SK-N-SH (cell line): ENCODE results near the gene DCDC2B.

ENCODE experiments used
- CTCF ChIP-seq: fragments of 200-600 bp; sonication (generic); IDR thresholded peaks from 2 replicates; pipeline ENCODE4 v1.6.1; 2017; ENCODE audit warnings: antibody characterized with exemption, mild to moderate bottlenecking, moderate library complexity
- ELF1 ChIP-seq: IDR thresholded peaks from 2 replicates; pipeline ENCODE4 v1.4.0; 2012
- EP300 ChIP-seq, 2 experiments: IDR thresholded peaks; 2 replicates each; pipeline versions ENCODE4 v1.4.0 to v1.6.1; 2012; ENCODE audit warnings: borderline replicate concordance in 1 of 2, low read depth in 1 of 2, low read length in 1 of 2
- EZH2phosphoT487 ChIP-seq: fragments of 200-600 bp; sonication (generic); IDR thresholded peaks from 2 replicates; pipeline ENCODE4 v1.6.1; 2017; ENCODE audit warnings: low read depth, mixed run types, mild to moderate bottlenecking, antibody characterized with exemption, moderate library complexity, borderline replicate concordance
- FOSL2 ChIP-seq: IDR thresholded peaks from 2 replicates; pipeline ENCODE4 v1.4.0; 2012; ENCODE audit warnings: low read depth, mild to moderate bottlenecking, moderate library complexity, borderline replicate concordance
- FOXM1 ChIP-seq: IDR thresholded peaks from 2 replicates; pipeline ENCODE4 v1.4.0; 2012; ENCODE audit warnings: low read depth, mild to moderate bottlenecking
- GABPA ChIP-seq: IDR thresholded peaks from 2 replicates; pipeline ENCODE4 v1.4.0; 2012; ENCODE audit warnings: low read depth, mild to moderate bottlenecking
- IRF3 ChIP-seq: fragments of 150-350 bp; IDR thresholded peaks from 2 replicates; pipeline ENCODE4 v1.6.1; 2016; ENCODE audit warnings: mild to moderate bottlenecking, low read depth, low read length
- POLR2AphosphoS5 ChIP-seq: IDR thresholded peaks from 2 replicates; pipeline ENCODE4 v1.6.1; 2012; ENCODE audit warnings: low read depth, low read length
- REST ChIP-seq: IDR thresholded peaks from 2 replicates; pipeline ENCODE4 v1.6.1; 2012; ENCODE audit warnings: mild to moderate bottlenecking, low read depth, low read length, moderate library complexity
- RFX5 ChIP-seq: IDR thresholded peaks from 2 replicates; pipeline ENCODE4 v1.6.1; 2012; ENCODE audit warnings: mild to moderate bottlenecking, improper control_type of control experiment, low read length
- RXRA ChIP-seq: IDR thresholded peaks from 2 replicates; pipeline ENCODE4 v1.4.0; 2012; ENCODE audit warnings: low read depth, mild to moderate bottlenecking, borderline replicate concordance
- SIN3A ChIP-seq: IDR thresholded peaks from 2 replicates; pipeline ENCODE4 v1.6.1; 2012; ENCODE audit warnings: low read depth, mild to moderate bottlenecking, low read length, moderate library complexity, borderline replicate concordance
- SMC3 ChIP-seq: IDR thresholded peaks from 2 replicates; pipeline ENCODE4 v1.6.1; 2012; ENCODE audit warnings: low read depth, low read length, improper control_type of control experiment

- no peak for TF ChIP-seq CTCF
- TF ChIP-seq FOSL2 = no peak
- TF ChIP-seq EP300 (IDR thresholded peaks at IDR 0.05; ENCODE audit: borderline replicate concordance in 1 of 2, low read depth in 1 of 2, low read length in 1 of 2) = no peak
- TF ChIP-seq EZH2phosphoT487 = no peak
- TF ChIP-seq FOXM1 = no peak
- TF ChIP-seq POLR2AphosphoS5 = no peak
- TF ChIP-seq GABPA = no peak
- TF ChIP-seq REST = no peak
- TF ChIP-seq RFX5 = no peak
- TF ChIP-seq ELF1 = no peak
- TF ChIP-seq IRF3 = no peak
- no peak for TF ChIP-seq RXRA
- TF ChIP-seq SIN3A = no peak
- TF ChIP-seq SMC3 = no peak
Measured at GRCh38 chr1:32220746-32221580, 12.1 kb downstream of the DCDC2B start.
